GM18499 (cell line): Measurements from ENCODE around the gene TIMM21.

Source experiments
- ATAC-seq: cut with Tn5 transposase; IDR thresholded peaks from one replicate; pipeline ENCODE4 v1.9.1; 2021; ENCODE audit warnings: moderate number of reproducible peaks; ENCODE audit not compliant: insufficient read depth, unreplicated experiment

The TIMM21 gene

GRCh38 chr18:74186661-74187060 lies 38.3 kb downstream of the TIMM21 start:
- ATAC-seq = no peak

GRCh38 chr18:74190086-74190485 lies 41.8 kb downstream of the TIMM21 start:
- no peak for ATAC-seq

DNA sequence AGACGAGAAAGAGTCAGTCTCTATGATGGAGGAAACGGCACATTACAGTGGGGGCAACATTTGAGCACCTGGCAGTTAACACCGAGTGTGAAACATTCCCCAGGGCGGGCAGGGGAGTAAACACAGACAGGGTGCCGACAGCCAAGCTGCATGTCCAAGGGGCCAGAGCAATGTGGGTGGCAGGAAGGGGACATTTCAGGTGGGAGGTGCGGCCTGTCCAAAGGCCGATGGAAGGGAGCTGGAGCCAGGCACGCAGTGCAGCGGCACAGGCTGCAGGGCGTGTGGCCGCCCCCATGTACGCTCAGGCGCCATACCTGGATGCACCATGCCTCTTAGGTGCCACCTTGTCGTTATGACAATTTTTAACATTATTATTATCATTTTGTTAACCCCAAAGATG lies 43.3 kb downstream of the TIMM21 start:
- no peak for ATAC-seq

DNA sequence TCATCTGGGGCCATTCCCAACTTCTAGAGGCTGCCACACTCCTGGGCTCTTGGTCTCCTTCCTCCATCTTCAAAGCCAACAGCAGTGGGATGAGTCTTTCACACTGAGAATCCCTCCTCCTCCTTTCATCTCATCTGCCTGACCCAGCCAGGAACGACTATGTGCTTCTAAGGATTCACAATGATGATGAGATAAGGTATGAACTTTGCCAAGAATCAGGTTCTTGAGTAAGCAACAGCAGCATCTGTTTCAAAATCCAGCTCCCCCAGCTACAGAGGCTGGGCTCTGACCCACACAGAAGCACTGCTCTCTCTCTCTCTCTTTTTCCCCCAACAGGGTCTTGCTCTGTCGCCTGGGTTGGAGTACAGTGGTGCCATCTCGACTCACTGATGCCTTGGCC lies 46.4 kb downstream of the TIMM21 start:
- ATAC-seq = no peak

DNA sequence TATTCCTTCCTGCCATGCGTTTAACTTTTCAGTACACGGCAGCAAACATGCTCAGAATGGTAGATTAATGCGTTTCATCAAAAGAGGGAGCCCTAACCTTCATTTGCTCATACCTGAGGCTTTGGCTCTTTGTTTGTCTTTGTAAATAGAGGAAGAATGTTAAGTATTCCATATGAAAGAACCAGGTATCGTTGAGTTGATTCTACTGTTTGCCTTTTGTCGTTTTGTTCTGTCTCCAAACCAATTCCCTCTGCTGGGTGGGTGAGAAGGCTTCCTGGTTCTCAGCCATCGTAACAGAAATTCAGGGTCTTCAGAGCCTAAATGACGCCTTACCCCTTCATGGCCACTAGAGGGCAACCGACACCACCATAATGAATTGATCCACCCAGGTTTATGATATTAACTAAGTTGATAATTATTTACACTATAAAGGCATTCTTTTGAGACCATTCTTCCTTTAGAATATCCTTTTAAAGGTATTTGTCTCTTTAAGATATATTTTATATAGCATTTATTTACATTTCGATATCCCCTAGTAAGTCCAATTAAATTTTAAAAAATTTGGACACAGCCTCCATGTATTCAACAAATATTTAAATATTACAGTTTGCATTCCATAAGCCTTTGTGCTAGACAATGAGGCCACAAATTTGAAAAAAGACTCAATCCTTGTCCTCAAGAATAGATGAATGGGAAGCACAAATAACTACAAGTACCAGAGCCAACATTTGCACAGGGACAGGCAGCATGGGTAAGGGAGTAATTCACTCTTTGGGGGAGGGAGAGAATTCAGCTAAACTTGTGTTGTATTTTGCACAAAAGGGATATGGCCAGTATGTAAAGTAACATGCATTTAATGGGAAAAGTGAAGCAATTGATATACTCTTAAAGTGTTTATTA lies 48.1 kb downstream of the TIMM21 start:
- peak; percentile 92 for ATAC-seq

- ATAC-seq = no peak
Measured at GRCh38 chr18:74197705-74198341, 49.5 kb downstream of the TIMM21 start.

- ATAC-seq = no peak
Measured at GRCh38 chr18:74198453-74198852, 50.1 kb downstream of the TIMM21 start.

DNA sequence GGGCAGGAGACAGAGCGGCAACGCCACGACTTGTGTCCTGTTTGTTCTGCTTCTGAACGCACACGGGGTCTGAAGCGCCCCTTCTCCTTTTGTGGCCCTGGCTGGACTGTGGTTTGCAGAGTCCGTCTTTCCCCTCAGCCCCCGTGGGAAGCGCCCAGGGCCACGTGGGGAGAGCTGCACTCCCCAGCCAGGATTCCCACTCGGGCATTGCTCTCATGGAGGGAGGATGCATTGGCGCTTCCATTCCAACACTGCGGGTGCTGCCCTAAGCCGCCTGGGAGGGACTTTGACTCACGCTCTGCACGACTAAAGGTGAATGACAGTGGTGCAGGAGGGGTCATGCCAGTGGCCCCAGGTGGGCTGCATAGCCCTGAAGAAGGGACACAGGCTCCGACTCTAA lies 52.5 kb downstream of the TIMM21 start:
- no peak for ATAC-seq

GRCh38 chr18:74203811-74204210 lies 55.5 kb downstream of the TIMM21 start:
- ATAC-seq = no peak

DNA sequence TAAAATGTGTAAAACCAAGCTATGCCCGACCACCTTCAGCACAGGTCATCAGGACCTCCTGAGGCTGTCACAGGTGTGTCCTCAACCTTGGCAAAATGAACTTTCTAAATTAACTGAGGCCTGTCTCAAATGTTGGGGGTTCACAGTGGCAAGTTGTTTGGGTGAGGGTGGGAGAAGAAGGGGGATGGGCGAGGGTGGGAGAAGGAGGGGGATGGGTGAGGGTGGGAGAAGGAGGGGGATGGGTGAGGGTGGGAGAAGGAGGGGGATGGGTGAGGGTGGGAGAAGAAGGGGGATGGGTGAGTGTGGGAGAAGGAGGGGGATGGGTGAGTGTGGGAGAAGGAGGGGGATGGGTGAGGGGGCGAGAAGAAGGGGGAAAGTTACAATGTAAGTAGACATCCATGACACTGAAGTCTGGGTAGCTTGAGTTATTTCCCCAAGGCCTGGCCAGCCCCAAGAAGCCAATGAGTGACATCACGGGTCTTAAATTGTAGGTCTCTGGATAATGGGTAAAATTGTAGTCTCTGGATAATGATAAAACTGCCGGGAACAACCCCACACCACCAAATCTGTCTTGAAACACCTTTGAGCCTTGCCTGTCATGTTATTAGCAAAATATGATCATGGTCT lies 56.3 kb downstream of the TIMM21 start:
- no peak for ATAC-seq
